IMR-90 (cell line): ENCODE results near the gene TRAFD1. TPM values are rescaled to one million over a fixed set of nuclear protein-coding genes. Genes with fewer than 3 reads are reported as not detected.

Experiments
- ATAC-seq: fragments of 200-7000 bp; cut with Tn5 transposase; 2 replicates; pipeline ENCODE4 v1.9.1; 2020; ENCODE audit warnings: low read depth, mild to moderate bottlenecking, moderate library complexity
- BruUV-seq: library from RNA; stranded (reverse); fragments of 400-500 nt; replicated peaks from 2 replicates; lab custom pipeline; 2021; lab: Mats Ljungman, UMichigan
- CTCF ChIA-PET: fragments of 300-600 bp; formaldehyde crosslinking; extraction: SDS; loops from one replicate; lab custom pipeline; 2021; ENCODE audit warnings: antibody characterized with exemption; lab: Yijun Ruan, JAX
- POLR2A ChIA-PET: fragments of 300-600 bp; sonication (Branson Sonifier 250); formaldehyde crosslinking; loops from one replicate; lab custom pipeline; 2022; ENCODE audit warnings: antibody characterized with exemption; ENCODE audit not compliant: unreplicated experiment; lab: Charles Lee
- DNase-seq: peaks from one replicate; pipeline ENCODE4 v3.0.0; 2013
- H2AFZ ChIP-seq: replicated peaks from 2 replicates; pipeline ENCODE3; 2013; ENCODE audit warnings: low read length, mild to moderate bottlenecking; ENCODE audit not compliant: poor library complexity
- H2AK5ac ChIP-seq: 2 replicates; pipeline ENCODE4 v1.6.1; 2013; ENCODE audit warnings: low read depth, low read length, inconsistent platforms
- H2AK9ac ChIP-seq: replicated peaks from 2 replicates; pipeline ENCODE3; 2013; ENCODE audit warnings: mild to moderate bottlenecking, low read depth, low read length, moderate library complexity; ENCODE audit not compliant: poor library complexity
- H2BK120ac ChIP-seq: 2 replicates; pipeline ENCODE4 v1.6.1; 2013; ENCODE audit warnings: low read depth, low read length, inconsistent platforms
- H2BK15ac ChIP-seq: 3 replicates; pipeline ENCODE4 v1.6.1; 2013; ENCODE audit warnings: low read depth, low read length, inconsistent platforms
- H2BK20ac ChIP-seq: 2 replicates; pipeline ENCODE4 v1.6.1; 2013; ENCODE audit warnings: low read depth, mild to moderate bottlenecking, inconsistent platforms, low read length, moderate library complexity
- H2BK5ac ChIP-seq: 2 replicates; pipeline ENCODE4 v1.6.1; 2013; ENCODE audit warnings: mild to moderate bottlenecking, low read depth, low read length, inconsistent platforms; ENCODE audit not compliant: poor library complexity, severe bottlenecking
- H3K14ac ChIP-seq: replicated peaks from 2 replicates; pipeline ENCODE4 v1.6.1; 2013; ENCODE audit warnings: low read depth, low read length, inconsistent platforms
- H3K18ac ChIP-seq: 2 replicates; pipeline ENCODE4 v1.6.1; 2013; ENCODE audit warnings: low read depth, low read length, control low read depth
- H3K23ac ChIP-seq: 2 replicates; pipeline ENCODE4 v1.6.1; 2013; ENCODE audit warnings: low read depth, low read length, inconsistent platforms
- H3K27ac ChIP-seq: 2 replicates; pipeline ENCODE4 v1.5.1; 2013; ENCODE audit warnings: mild to moderate bottlenecking, control low read depth, low read length; ENCODE audit not compliant: insufficient read depth
- H3K27me3 ChIP-seq: 2 replicates; pipeline ENCODE4 v1.6.1; 2013; ENCODE audit warnings: low read length; ENCODE audit not compliant: control insufficient read depth, insufficient read depth
- H3K36me3 ChIP-seq: 2 replicates; pipeline ENCODE4 v1.6.1; 2013; ENCODE audit warnings: low read length, mixed read lengths; ENCODE audit not compliant: control insufficient read depth, insufficient read depth
- H3K4ac ChIP-seq: 2 replicates; pipeline ENCODE4 v1.6.1; 2013; ENCODE audit warnings: low read depth, low read length, inconsistent platforms
- H3K4me1 ChIP-seq: 2 replicates; pipeline ENCODE4 v1.6.1; 2013; ENCODE audit warnings: low read length, mixed read lengths; ENCODE audit not compliant: control insufficient read depth, insufficient read depth
- H3K4me2 ChIP-seq: 2 replicates; pipeline ENCODE4 v1.6.1; 2013; ENCODE audit warnings: low read depth, mild to moderate bottlenecking, control low read depth, low read length, moderate library complexity
- H3K4me3 ChIP-seq: 2 replicates; pipeline ENCODE4 v1.5.1; 2013; ENCODE audit warnings: low read depth, mild to moderate bottlenecking, control low read depth, low read length, moderate library complexity; ENCODE audit not compliant: insufficient read depth
- H3K56ac ChIP-seq: 2 replicates; pipeline ENCODE4 v1.6.1; 2013; ENCODE audit warnings: low read length, inconsistent platforms; ENCODE audit not compliant: insufficient read depth; ENCODE audit errors: extremely low read depth
- H3K79me1 ChIP-seq, 2 experiments: 2 replicates each; pipeline ENCODE4 v1.6.1; 2013; ENCODE audit warnings: low read length in 2 of 2, inconsistent platforms in 1 of 2, low read depth in 1 of 2
- H3K9ac ChIP-seq: 2 replicates; pipeline ENCODE4 v1.6.1; 2013; ENCODE audit warnings: low read depth, low read length, control low read depth
- H3K9me1 ChIP-seq: 2 replicates; pipeline ENCODE4 v1.6.1; 2013; ENCODE audit warnings: low read length, inconsistent platforms; ENCODE audit not compliant: insufficient read depth
- H3K9me3 ChIP-seq: 2 replicates; pipeline ENCODE4 v1.6.1; 2013; ENCODE audit warnings: low read length; ENCODE audit not compliant: control insufficient read depth, insufficient read depth
- H4K20me1 ChIP-seq: 2 replicates; pipeline ENCODE4 v1.6.1; 2013; ENCODE audit warnings: low read length, inconsistent platforms; ENCODE audit not compliant: insufficient read depth
- H4K5ac ChIP-seq: 2 replicates; pipeline ENCODE4 v1.6.1; 2013; ENCODE audit warnings: mild to moderate bottlenecking, low read depth, low read length, control low read depth
- H4K8ac ChIP-seq, 2 experiments: 2 replicates each; pipeline ENCODE4 v1.6.1; 2013; ENCODE audit warnings: low read depth in 2 of 2, low read length in 2 of 2, control low read depth in 1 of 2, inconsistent platforms in 1 of 2
- H4K91ac ChIP-seq: 2 replicates; pipeline ENCODE4 v1.6.1; 2013; ENCODE audit warnings: low read depth, low read length, inconsistent platforms; ENCODE audit not compliant: insufficient read depth
- MAZ ChIP-seq: IDR thresholded peaks from 2 replicates; pipeline ENCODE4 v1.6.1; 2012; ENCODE audit warnings: low read depth, mild to moderate bottlenecking, low read length, improper control_type of control experiment, moderate library complexity, borderline replicate concordance
- MXI1 ChIP-seq: IDR thresholded peaks from 2 replicates; pipeline ENCODE4 v1.6.1; 2012; ENCODE audit warnings: low read depth, mild to moderate bottlenecking, low read length, moderate library complexity, borderline replicate concordance
- NFE2L2 ChIP-seq: fragments of 150-350 bp; IDR thresholded peaks from 2 replicates; pipeline ENCODE4 v1.6.1; 2016; ENCODE audit warnings: low read depth, mild to moderate bottlenecking, low read length
- POLR2A ChIP-seq: IDR thresholded peaks from 2 replicates; pipeline ENCODE4 v1.6.1; 2012; ENCODE audit warnings: mild to moderate bottlenecking, low read depth, low read length
- SMC3 ChIP-seq: fragments of 150-350 bp; IDR thresholded peaks from 2 replicates; pipeline ENCODE4 v1.6.1; 2016; ENCODE audit warnings: low read depth, mild to moderate bottlenecking, antibody characterized with exemption, low read length, moderate library complexity
- WGBS, 2 experiments: methylation state at CpG; one replicate each; pipeline versions ENCODE4 v1.1.5 to v1.1.7; 2013; ENCODE audit warnings: missing lambda C conversion rate in 2 of 2; ENCODE audit not compliant: insufficient read length in 1 of 2; ENCODE audit errors: extremely low coverage in 2 of 2; 5-methylcytosine and 5-hydroxymethylcytosine counted together
- dilution Hi-C: fragments of 300-500 bp; cut with HindIII; formaldehyde crosslinking; loops from one replicate; pipeline ENCODE4 v1.14.3; 2018; ENCODE audit warnings: low sequenced_read_pairs; ENCODE audit not compliant: unreplicated experiment
- in situ Hi-C: fragments of 300-500 bp; cut with MboI; formaldehyde crosslinking; loops from 3 replicates; pipeline ENCODE4 v1.14.3; 2019; ENCODE audit warnings: low sequenced_read_pairs, inconsistent platforms, mixed read lengths
- intact Hi-C: fragments of 100-400 bp; cut with micrococcal nuclease; formaldehyde crosslinking; loops from 2 replicates; pipeline ENCODE4 v1.10.0; 2022
- polyA plus RNA-seq, 3 experiments: library from polyadenylated mRNA; depleted of rRNA; stranded (reverse); fragments of >200 nt; gene quantifications; 2 replicates each; pipeline ENCODE4 v1.2.3, GENCODE V29; 2012; ENCODE audit warnings: low replicate concordance in 1 of 3
- total RNA-seq: library from RNA; depleted of rRNA; stranded (reverse); fragments of >200 nt; gene quantifications from 2 replicates; pipeline ENCODE4 v1.2.3, GENCODE V29; 2012

The TRAFD1 gene
- total and polyA plus RNA-seq, 2 of the 4 experiments (the other 2 are of a cell fraction): 41.3 to 70.4 TPM

GRCh38 chr12:112166051-112167015, 41.0 kb downstream of the TRAFD1 start:
- Histone ChIP-seq H2BK15ac (no peak overlapping the region), H3K56ac (no peak overlapping the region), H3K4me1 (no peaks in the 10 kb centered on the region), H3K4me2 (no peak overlapping the region), H3K27me3 (no peaks in the 10 kb centered on the region), H3K14ac (no peak overlapping the region), H3K4me3 (no peak overlapping the region), H4K8ac (no peak overlapping the region), H3K36me3 (peaks cover 40% of the 10 kb centered on the region), H2BK20ac (no peak overlapping the region), H3K18ac (no peak overlapping the region), H3K27ac (no peak overlapping the region), H2BK5ac (no peak overlapping the region), H2AFZ (no peak overlapping the region), H2AK5ac (no peak overlapping the region), H3K4ac (no peak overlapping the region), H4K20me1 (no peaks in the 10 kb centered on the region), H3K9me1 (0 out of 2 replicates have a peak, but pooled peaks cover 4% of the 10 kb centered on the region), H2BK120ac (no peak overlapping the region), H3K23ac (no peak overlapping the region), H2AK9ac (no peak overlapping the region), H4K5ac (no peak overlapping the region), H3K9me3 (no peaks in the 10 kb centered on the region), H3K9ac (no peak overlapping the region), H3K79me1 (no peaks in the 10 kb centered on the region), H4K91ac (no peak overlapping the region)
- BruUV-seq: no TSS peak
- ChIA-PET CTCF (no interaction called here), POLR2A (no interaction called here)
- dilution Hi-C loops (no loop called here), intact Hi-C loops (no loop called here), in situ Hi-C loops (no loop called here)
- no peak for ATAC-seq
- no peak for DNase-seq
- WGBS, 2 experiments: 96% methylated on average over 10 of the region's 26 CpGs; no CpG with 5 or more reads in 1 of the 2 experiments
- TF ChIP-seq POLR2A (no peak), MAZ (no peak), NFE2L2 (no peak), MXI1 (no peak), SMC3 (no peak)
